Loucy (cell line): ENCODE measurements around the gene MT1A.

Experiments
- EZH2phosphoT487 ChIP-seq: fragments of 200-600 bp; IDR thresholded peaks from 2 replicates; pipeline ENCODE4 v1.6.1; 2018; ENCODE audit warnings: antibody characterized with exemption, mild to moderate bottlenecking, moderate library complexity, borderline replicate concordance
- TF ChIP-seq, protein P1 (sequence below): fragments of 200-600 bp; sonication (generic); conservative IDR thresholded peaks from 2 replicates; pipeline ENCODE4 v1.5.1; 2014; ENCODE audit warnings: mild to moderate bottlenecking, antibody characterized with exemption, low read length

DNA sequence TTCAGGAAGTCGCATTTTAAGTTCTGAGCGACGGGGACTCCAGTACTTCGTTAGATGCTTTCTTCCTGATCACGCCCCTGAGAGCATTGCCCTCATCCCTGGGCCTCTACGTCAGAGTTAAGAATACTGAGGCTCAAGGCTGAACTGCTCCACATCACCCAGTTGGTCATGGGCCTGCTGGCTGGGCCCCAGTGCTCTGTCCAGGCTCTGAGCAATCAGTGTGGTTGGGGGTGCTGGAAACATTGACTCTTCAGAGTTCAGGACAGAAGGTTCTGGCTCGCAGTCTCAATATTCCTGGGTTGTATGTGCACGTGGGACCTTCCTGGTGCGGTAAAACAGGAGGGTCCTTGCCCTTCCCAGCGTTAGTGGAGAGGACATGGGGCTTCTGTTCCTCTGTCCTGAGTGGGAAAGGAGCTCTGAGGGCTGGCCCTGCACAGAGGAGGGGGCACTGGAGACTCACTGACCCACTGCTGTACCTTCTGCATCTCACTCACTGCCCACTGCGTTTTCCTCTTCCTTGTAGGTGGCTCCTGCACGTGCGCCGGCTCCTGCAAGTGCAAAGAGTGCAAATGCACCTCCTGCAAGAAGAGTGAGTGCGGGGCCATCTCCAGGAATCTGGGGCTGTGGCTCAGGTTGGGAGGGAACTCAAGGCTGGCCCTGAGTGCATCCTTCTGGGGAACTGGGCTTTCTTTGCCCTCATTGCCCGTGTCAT, 12.4 kb upstream of the MT1A start:
- TF ChIP-seq, protein P1, sequence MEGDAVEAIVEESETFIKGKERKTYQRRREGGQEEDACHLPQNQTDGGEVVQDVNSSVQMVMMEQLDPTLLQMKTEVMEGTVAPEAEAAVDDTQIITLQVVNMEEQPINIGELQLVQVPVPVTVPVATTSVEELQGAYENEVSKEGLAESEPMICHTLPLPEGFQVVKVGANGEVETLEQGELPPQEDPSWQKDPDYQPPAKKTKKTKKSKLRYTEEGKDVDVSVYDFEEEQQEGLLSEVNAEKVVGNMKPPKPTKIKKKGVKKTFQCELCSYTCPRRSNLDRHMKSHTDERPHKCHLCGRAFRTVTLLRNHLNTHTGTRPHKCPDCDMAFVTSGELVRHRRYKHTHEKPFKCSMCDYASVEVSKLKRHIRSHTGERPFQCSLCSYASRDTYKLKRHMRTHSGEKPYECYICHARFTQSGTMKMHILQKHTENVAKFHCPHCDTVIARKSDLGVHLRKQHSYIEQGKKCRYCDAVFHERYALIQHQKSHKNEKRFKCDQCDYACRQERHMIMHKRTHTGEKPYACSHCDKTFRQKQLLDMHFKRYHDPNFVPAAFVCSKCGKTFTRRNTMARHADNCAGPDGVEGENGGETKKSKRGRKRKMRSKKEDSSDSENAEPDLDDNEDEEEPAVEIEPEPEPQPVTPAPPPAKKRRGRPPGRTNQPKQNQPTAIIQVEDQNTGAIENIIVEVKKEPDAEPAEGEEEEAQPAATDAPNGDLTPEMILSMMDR = no peak
- TF ChIP-seq EZH2phosphoT487 = no peak
